22Rv1 (cell line): Measurements from ENCODE around the gene NR1H3.

Experiments
- ZFX ChIP-seq: fragments of 450-650 bp; IDR thresholded peaks from 2 replicates; pipeline ENCODE4 v1.6.1; 2017; ENCODE audit warnings: antibody characterized with exemption, borderline replicate concordance
- TF ChIP-seq, protein P1 (sequence below): fragments of 450-650 bp; IDR thresholded peaks from 2 replicates; pipeline ENCODE4 v1.5.1; 2017; ENCODE audit warnings: mild to moderate bottlenecking

DNA sequence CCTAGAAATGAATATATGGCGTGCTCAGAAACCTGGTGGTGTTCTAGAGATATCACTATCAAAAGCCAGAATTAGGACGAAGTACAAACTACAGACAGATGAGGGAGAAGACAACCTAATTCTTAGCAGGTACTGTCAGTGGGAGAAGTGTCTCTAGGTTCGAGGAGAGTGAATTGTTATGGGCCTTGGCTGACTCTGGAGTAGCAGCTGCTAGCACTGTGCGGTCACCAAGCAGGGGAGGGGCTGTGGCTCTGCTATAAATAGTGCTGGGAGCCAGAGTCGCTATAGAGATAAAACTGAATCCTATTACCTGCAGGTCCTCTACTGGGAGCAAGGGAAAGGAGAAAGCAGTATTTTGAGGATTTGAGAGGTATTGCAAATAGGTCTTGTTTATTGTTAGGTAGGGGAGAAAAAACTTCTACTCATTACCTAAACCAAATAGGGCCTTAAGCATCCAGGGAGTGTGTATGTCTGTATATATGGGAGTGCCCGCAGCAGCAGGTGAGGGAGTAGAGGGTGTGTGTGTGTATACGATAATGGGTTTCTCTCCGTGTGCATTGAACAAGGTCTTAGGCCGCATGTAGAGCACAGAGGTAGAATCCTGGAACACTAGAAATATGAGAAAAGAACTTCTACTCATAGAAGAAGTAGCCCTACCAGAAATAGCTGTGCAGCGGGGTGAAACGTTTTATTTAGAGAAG, 14.3 kb downstream of the NR1H3 start:
- TF ChIP-seq, protein P1, sequence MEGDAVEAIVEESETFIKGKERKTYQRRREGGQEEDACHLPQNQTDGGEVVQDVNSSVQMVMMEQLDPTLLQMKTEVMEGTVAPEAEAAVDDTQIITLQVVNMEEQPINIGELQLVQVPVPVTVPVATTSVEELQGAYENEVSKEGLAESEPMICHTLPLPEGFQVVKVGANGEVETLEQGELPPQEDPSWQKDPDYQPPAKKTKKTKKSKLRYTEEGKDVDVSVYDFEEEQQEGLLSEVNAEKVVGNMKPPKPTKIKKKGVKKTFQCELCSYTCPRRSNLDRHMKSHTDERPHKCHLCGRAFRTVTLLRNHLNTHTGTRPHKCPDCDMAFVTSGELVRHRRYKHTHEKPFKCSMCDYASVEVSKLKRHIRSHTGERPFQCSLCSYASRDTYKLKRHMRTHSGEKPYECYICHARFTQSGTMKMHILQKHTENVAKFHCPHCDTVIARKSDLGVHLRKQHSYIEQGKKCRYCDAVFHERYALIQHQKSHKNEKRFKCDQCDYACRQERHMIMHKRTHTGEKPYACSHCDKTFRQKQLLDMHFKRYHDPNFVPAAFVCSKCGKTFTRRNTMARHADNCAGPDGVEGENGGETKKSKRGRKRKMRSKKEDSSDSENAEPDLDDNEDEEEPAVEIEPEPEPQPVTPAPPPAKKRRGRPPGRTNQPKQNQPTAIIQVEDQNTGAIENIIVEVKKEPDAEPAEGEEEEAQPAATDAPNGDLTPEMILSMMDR: no peak
- no peak for TF ChIP-seq ZFX
